ENCODE data around the gene ABHD5. TPM values are rescaled to one million over a fixed set of nuclear protein-coding genes. Genes with fewer than 3 reads are reported as not detected.
A peak's percentile ranks its signal among the peaks of the same experiment; 100 is the strongest.

The ABHD5 gene
- total and polyA plus RNA-seq, 8 donors, result 3.2 to 38.0 (median 24.5) TPM

DNA sequence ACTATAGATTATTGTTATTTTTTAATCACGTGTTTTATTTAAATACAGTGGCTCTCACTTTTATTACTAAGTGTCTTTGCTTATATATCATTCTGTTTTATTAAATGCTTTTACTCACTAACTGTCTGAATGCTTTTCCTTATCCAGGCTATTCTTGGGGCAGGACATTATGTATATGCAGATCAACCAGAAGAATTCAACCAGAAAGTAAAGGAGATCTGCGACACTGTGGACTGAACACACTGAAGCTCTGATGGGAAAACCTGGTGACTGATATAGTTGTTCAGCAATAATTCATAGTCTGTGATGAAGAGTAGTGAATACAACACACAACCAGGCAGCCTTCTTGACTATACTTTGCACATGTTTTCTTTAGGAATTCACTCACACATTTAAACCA, 27.6 kb downstream of the ABHD5 start:
- Histone ChIP-seq H3K27ac (no peak overlapping the region), H3K4me1 (peaks cover 0 to 15% (median 3%) of the 10 kb centered on the region in 4 donors), H3K36me3 (peaks cover 5 to 72% (median 68%) of the 10 kb centered on the region in 4 donors), H3K4me3 (no peak overlapping the region), H3K9me3 (no peaks in the 10 kb centered on the region), H3K27me3 (no peaks in the 10 kb centered on the region)
- no peak for DNase-seq
- 93 to 99% (median 97%) methylated on average over 2 of the region's 2 CpGs for WGBS, 5 donors
- intact Hi-C loops (cut with DNase I; ENCODE audit: low total_unique reads), result no loop called here
- TF ChIP-seq POLR2A (IDR thresholded peaks at IDR 0.05), result no peak
- TF ChIP-seq, protein P1, sequence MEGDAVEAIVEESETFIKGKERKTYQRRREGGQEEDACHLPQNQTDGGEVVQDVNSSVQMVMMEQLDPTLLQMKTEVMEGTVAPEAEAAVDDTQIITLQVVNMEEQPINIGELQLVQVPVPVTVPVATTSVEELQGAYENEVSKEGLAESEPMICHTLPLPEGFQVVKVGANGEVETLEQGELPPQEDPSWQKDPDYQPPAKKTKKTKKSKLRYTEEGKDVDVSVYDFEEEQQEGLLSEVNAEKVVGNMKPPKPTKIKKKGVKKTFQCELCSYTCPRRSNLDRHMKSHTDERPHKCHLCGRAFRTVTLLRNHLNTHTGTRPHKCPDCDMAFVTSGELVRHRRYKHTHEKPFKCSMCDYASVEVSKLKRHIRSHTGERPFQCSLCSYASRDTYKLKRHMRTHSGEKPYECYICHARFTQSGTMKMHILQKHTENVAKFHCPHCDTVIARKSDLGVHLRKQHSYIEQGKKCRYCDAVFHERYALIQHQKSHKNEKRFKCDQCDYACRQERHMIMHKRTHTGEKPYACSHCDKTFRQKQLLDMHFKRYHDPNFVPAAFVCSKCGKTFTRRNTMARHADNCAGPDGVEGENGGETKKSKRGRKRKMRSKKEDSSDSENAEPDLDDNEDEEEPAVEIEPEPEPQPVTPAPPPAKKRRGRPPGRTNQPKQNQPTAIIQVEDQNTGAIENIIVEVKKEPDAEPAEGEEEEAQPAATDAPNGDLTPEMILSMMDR (IDR thresholded peaks at IDR 0.05), result no peak
- TF ChIP-seq EP300 (IDR thresholded peaks at IDR 0.05), result no peak
- no peak for TF ChIP-seq POLR2AphosphoS5 (IDR thresholded peaks at IDR 0.05)

DNA sequence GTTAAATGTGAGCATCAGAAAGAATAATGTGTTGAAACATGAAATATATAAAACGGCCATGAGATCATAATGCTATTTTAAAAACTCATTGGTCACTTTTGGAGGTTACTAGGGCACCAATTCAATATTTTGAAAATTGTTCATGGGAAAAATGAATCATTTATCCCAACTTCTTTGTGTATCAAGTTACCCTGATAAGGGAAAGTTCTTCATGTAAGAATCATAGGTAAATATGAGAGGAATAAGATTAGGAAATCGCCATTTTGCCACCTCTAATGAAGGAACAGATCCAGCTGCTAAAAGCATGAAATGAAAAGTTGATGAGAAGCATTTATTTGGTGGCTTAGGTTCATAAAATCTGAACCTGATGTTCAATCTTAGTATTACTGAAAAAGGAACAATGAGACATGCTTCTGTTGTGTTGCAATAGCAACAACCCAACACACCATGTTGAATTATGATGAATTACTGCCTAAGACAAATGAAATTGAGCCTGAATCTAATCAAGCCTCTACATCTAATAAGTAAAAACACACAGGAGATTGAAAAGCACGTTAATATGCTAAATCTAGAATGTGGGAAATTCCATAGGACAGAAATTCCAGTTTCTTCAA, 32.5 kb downstream of the ABHD5 start:
- TF ChIP-seq POLR2A (IDR thresholded peaks at IDR 0.05) (no peak), POLR2AphosphoS5 (IDR thresholded peaks at IDR 0.05) (no peak), EP300 (IDR thresholded peaks at IDR 0.05) (no peak)
- TF ChIP-seq, protein P1 (IDR thresholded peaks at IDR 0.05), result no peak
- H3K9me3 ChIP-seq, result no peaks in the 10 kb centered on the region
- H3K4me1 ChIP-seq, result peaks cover 0 to 15% (median 3%) of the 10 kb centered on the region in 4 donors
- H3K27me3 ChIP-seq, result no peaks in the 10 kb centered on the region
- WGBS, 5 donors, result 45 to 63% (median 48%) methylated on average over 3 of the region's 3 CpGs
- DNase-seq, result no peak
- H3K36me3 ChIP-seq, result peaks cover 0 to 48% (median 28%) of the 10 kb centered on the region in 4 donors
- no peak overlapping the region for H3K4me3 ChIP-seq
- intact Hi-C loops (cut with DNase I; ENCODE audit: low total_unique reads), result no loop called here
- peak overlapping the region in 1 of 5 donors; percentile 8 for H3K27ac ChIP-seq

DNA sequence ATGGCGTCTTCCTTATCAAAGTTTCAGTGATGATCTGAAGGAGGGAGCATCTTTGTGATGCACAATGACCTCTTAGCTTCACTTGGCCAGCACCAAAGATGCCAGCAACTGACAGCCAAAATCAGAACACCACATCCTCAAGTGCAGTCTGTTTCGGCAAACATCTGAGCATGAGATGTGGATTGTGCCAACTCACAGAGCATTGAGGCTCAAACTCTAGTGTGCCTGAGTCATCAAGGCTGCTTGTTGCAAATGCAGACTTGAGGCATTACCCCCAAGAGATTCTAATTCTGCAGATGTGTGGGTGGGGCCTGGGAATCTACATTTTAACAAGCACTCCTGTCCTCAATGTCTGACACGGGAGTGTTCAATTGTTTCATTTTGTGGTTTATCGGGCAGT, 35.8 kb downstream of the ABHD5 start:
- no peaks in the 10 kb centered on the region for H3K9me3 ChIP-seq
- no peaks in the 10 kb centered on the region for H3K27me3 ChIP-seq
- no peak for DNase-seq
- no peak overlapping the region for H3K27ac ChIP-seq
- peaks cover 0 to 30% (median 3%) of the 10 kb centered on the region in 4 donors for H3K4me1 ChIP-seq
- H3K4me3 ChIP-seq, result no peak overlapping the region
- no peak for TF ChIP-seq POLR2A (IDR thresholded peaks at IDR 0.05)
- TF ChIP-seq EP300 (IDR thresholded peaks at IDR 0.05), result no peak
- TF ChIP-seq, protein P1 (IDR thresholded peaks at IDR 0.05), result no peak
- TF ChIP-seq POLR2AphosphoS5 (IDR thresholded peaks at IDR 0.05), result no peak
- peaks cover 0 to 30% (median 11%) of the 10 kb centered on the region in 4 donors for H3K36me3 ChIP-seq
- intact Hi-C loops (cut with DNase I; ENCODE audit: low total_unique reads), result no loop called here
- 92 to 97% (median 94%) methylated on average over 4 of the region's 4 CpGs for WGBS, 5 donors

DNA sequence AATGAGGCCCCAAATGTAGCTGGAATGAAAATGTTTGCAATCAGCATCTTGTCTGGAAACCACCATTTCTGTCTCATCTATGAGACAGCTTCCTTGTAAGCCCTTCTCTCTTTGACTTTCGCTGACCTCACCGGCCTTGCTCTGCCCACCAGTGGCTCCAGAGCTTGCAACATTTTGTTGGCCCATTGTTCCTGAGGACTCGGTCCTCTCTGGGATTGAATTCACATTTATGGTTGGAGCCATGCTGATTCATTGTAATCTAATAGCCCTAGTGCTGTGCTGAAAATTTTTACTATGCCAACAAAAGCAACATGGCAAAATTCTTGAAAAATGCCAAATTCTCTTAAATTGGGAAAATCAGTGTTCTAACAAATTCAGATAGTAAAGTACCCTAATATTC, 37.2 kb downstream of the ABHD5 start:
- DNase-seq, result no peak
- TF ChIP-seq POLR2A (IDR thresholded peaks at IDR 0.05) (no peak), POLR2AphosphoS5 (IDR thresholded peaks at IDR 0.05) (no peak), EP300 (IDR thresholded peaks at IDR 0.05) (no peak)
- TF ChIP-seq, protein P1 (IDR thresholded peaks at IDR 0.05), result no peak
- WGBS, 5 donors, result 95 to 98% (median 97%) methylated on average over 3 of the region's 3 CpGs
- Histone ChIP-seq H3K27me3 (no peaks in the 10 kb centered on the region), H3K4me3 (no peak overlapping the region), H3K36me3 (peaks cover 0 to 30% (median 15%) of the 10 kb centered on the region in 4 donors), H3K9me3 (no peaks in the 10 kb centered on the region), H3K4me1 (peaks cover 0 to 19% (median 0%) of the 10 kb centered on the region in 4 donors), H3K27ac (no peak overlapping the region)
- intact Hi-C loops (cut with DNase I; ENCODE audit: low total_unique reads), result no loop called here

Measured in stomach (tissue), 9 donors.